Hematopoietic multipotent progenitor cell treated with erythropoietin and hydrocortisone succinate and interleukin-3 and kit ligand, for 17 days (in vitro differentiated cells): ENCODE results near the gene BATF3.
"Not testable (repeated sequence)": the region's sequence is repeated elsewhere in the genome, so short reads cannot be mapped to it uniquely, and the experiment has no call there.

Experiments
- DNase-seq: peaks from one replicate; pipeline ENCODE4 v3.0.0-alpha.2; 2015; ENCODE audit warnings: low spot score

Gene BATF3, protein sequence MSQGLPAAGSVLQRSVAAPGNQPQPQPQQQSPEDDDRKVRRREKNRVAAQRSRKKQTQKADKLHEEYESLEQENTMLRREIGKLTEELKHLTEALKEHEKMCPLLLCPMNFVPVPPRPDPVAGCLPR

DNA sequence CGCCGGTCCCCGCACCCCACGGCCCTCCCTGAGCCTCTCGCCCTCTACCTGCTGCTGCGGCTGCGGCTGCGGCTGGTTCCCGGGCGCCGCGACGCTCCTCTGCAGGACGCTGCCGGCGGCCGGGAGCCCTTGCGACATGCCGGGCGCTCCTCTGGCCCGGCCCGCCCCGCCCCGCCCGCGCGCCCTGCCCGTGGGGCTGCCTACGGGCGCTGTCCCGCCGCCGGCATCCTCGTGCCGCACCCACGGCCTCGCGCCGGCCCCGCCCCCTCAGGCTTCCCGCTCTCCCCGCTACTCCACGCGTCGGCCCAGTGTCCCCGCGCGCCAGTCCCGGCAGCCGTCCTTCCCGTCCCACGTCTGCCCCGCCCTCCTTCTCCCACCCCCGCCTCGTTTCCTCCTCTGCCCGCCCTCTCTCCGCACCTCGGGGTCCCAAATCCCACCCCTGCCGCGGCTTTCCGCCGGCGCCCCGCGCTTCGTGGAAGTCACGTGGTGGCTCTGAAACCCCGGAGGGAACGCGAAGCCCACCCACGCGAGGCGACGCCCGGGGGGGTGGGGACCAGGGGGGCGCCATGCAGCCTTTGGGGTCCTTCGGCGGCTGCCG is at the start of gene BATF3:
BATF3 (minus strand) TSS at position 216 of the 598 bp plus-strand sequence; CDS start at position 138, 78 bp downstream.
- DNase-seq = no peak

DNA sequence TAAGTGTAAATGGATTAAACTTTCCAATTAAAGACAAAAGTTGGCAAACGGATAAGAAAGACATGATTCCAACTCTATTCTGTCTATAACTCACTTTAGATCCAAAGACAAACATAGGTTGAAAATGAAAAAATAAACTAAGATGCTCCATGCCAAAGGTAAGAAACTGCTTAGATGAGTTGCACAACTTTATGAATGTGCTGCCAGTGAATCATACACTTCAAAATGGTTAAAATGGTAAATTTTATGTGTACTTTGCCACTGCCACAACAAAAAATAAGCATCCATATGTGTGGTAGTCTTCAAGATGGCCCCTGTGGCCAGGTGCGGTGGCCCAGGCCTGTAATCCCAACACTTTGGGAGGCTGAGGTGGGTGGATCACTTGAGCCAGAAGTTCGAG is 46.9 kb upstream of the BATF3 start:
- no peak for DNase-seq

DNA sequence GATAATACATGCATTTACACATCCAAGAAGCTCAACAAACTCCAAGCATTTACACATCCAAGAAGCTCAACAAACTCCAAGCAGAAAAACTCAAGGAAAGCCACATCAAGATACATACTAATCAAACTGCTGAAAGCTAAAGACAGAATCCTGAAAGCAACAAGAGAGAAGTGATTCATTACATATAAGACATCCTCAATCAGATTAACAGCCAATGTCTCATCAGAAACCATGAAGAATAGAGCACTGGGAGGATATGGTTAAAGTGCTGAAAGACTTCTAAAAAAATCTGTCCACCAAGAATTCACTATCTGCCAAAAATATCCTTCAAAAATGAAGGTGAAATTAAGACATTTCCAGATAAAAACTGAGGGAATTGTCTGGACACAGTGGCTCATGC is 45.7 kb upstream of the BATF3 start:
- no peak for DNase-seq

DNA sequence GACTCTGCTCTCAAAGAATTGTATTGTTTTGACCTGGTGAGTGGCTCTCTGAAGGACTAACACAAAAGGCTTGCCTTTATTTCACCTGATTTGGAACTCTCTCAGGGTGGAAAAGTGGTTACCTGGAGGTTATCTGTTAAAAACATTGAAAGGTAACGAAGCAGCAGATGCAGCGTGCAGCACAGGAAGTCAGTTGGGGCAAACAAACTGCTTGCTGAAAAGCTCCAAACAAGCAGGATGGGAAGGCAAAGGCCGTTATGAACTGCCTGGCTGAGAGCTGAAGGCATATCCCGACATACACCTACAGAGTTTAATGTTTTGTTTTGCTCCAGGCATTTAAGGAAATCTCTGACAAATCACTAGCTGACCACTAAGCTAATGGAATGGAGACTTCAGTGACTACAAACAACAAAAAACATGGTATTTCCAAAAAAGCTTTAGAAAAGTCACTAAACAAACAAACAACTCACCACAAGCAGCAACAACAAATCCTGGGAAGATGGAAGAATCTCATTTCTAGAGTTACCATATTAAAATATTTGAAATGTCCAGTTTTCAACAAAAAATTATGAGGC is 44.3 kb upstream of the BATF3 start:
- DNase-seq = no peak

DNA sequence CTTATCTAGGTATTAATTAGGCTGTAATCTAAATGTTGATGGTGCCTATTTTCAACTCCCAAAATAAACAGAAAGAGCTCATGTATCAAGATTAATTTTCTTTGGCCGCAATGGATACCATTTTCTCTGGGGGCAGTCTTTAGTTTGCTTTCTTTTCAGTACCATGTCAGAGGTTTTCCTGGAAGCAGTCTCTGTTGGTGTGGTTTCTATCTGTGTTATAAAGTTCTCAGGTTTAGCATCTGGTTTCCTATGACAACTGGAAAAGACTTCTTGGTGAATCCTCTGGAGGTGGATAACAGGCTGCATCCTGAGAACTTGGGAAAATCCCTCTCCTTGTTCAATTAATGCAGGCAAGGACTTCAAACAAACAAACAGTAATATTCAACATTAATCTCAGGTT is 38.7 kb upstream of the BATF3 start:
- DNase-seq = no peak

DNA sequence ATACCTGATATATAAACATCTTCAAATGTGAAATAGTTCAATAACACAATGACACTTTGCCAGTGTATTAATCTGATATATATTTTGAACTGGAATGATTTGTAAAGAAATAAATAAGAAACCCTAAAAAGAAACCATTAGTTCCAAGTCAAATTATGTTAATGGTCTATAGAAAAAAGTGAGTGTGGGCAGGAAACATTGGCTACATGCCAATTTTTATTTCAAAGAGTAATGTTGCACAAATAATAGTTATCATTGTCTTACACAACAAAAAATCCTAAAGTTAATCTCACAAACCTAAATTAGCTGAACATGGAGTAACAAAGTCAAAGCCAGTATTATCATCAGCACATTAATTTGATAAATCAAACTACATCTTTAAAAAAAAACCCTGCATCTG is 37.9 kb upstream of the BATF3 start:
- no peak for DNase-seq

DNA sequence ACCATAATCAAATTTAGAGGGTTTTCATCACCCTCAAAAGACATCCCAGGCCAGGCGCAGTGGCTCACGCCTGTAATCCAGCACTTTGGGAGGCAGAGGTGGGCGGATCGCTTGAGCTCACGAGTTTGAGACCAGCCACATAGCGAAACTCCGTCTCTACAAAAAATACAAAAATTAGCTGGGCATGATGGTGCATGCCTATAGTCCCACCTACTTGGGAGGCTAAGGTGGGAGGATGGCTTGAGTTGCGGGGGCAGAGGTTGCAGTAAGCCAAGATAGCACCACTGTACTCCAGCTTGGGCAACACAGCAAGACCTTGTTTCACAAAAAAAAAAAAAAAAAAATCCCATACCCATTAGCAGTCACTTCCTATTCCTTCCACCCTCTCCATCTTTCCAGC is 33.5 kb upstream of the BATF3 start:
- DNase-seq = no peak

DNA sequence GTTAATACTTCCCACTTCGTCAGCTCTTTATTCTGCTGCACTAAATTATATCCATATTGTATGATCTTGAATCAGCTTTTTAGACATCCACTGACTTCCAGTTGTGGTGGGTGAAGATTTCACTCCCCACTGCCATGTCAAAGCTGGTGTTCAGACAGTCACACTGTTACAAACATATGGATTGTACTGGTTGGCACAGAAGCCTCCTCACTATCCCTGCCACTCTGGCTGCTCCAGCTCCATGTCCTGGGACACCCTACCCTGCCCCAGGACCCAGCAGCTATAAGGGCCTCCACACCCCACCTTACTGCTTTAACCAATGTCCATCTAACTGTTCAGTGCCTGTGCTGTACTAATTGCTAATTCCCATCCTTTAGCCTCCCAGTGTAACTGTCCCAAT is 32.0 kb upstream of the BATF3 start:
- DNase-seq = no peak

DNA sequence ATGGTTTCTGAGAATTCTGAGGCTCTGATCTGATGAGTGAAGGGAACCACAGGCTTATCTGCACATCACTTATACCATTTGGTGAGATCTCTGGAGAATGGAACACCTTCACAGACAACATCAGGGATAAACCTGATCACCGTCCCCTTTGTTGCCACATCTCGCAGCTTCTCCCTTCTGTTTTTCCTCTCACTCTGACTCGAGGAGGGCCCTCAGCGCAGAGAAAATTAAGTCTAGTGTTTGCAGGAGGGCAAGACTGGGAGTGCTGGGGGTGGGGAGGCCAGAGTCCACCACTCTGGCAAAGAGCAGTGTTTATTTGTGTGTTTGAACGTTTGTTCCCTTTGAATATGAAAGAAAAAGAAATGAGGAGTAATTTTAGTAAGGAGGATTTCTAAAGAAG is 29.0 kb upstream of the BATF3 start:
- DNase-seq = no peak

DNA sequence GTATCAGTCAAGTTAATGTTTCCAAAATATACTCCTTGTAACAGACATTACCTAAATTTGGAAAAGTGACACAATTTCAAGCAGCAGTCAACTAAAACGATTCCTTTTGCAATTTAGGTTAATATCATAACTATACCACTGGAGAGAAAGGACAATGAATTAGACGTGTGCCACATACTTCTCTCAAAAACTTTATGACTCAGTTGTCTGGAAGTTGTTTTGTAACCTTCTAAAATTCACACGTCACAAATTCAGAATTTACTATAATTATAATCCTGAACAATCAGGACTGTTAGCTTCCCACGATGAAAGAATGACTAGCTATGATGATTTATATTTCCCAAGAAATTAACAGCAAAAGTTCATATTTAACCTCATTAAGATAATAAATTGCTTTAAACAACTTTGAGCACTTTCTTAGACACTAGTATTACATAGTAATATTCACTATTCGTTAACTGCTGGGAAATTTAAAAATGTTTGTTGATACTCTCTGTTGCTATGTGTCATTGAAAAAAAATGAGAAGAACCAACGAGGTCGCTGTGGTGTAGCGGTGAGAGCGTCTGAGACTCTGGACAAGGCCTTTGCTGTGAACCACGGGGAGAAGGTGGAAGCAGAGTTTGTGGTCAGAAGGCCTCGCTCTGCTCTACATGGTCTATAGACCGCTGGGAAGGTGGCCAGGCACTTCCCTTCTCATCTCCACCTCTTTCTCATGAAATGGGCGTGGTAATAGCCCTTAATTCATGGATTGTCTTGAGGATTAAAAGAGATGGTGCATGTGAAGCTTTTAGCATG is 27.9 kb upstream of the BATF3 start:
- no peak for DNase-seq

DNA sequence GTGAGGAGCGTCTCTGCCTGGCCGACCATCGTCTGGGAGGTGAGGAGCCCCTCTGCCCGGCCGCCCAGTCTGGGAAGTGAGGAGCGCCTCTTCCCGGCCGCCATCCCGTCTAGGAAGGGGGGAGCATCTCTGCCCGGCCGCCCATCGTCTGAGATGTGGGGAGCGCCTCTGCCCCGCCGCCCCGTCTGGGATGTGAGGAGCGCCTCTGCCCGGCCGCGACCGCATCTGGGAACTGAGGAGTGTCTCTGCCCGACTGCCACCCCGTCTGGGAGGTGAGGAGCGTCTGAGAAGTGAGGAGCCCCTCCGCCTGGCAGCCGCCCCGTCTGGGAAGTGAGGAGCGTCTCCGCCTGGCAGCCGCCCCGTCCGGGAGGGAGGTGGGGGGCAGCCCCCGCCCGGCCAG is 25.0 kb upstream of the BATF3 start:
- DNase-seq = not testable (repeated sequence)

DNA sequence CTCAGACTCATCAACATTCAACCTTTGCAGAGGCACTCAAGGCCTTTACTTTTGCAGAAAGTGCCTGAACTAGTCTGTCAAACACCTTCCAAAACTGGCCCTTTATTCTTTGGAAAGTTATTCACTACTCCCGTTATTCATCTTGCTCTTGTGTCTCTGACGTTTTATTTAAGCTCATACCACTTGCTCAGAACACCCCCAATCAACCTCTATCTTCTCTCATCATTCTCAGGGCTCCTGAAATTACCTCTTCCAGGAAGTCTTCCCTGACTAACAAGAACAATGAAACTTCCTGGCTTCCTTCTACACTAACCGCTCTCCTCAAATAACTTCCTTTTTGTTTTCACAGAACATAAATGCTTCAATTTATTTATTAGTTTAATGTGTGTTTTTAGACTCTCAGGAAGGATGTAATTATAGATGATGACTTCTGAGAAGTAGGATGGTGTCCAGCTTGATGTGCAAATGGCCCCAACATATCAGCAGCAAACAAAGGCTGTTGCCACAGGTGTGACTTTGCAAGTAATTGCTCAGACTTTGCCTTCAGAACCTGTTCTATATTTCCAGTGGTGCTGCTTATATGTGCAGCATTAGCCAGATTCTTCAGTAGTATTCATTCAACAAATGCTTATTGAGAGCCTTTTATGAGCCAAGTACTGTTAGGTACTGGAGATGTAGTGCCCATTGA is 22.8 kb upstream of the BATF3 start:
- DNase-seq = no peak

DNA sequence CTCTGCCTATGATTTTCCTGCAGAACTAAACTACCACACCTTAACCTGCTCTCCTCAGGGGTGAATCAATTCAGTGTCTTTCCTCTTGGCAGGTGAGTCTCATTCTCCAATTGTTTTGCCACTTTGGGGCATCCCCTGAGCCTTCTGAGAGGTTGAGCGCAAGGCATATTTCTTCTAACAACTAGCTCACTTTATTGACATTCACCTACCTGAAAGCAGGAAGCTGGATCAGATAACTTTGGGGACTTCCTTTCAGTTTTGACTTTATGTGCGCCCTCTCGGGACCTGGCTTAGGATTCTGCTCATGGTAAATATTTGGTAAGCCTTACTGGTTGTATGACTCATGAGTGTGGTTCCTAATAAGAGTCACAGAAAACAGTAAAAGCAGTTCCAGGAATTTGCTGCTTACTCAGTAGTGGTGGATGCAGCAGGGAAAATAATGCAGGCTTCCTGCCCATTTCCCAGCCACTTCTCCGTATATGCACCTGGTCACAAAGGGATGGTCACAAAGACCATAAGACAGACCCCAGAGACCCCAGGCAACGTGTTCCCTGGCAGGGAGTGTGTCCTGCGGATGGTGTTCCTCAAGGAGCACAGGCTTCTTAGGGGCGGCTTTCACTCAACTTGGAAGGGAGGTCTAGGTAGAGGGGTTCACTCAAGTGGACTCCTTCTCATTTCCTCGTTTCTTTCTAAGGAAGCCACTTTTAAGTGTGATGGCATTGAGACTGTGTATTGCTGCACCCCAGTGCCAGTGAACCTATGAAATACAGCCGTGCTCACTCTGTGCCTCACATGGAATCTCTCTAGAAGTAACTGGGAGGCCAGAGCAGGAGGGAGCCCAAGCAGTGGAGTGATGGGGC is 22.0 kb upstream of the BATF3 start:
- DNase-seq = no peak

DNA sequence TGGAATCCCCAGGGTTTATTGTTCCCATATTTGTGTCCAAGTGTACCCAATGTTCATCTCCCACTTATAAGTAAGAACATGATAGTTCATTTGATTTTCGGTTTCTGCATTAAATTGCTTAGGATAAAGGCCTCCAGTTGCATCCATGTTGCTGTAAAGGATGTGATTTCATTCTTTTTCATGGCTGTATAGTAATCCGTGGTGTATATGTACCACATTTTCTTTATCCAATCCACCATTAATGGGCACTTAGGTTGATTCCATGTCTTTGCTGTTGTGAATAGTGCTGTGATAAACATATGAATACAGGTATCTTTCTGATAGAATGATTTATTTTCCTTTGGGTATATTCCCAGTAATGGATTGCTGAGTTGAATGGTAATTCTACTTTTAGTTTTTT is 20.0 kb upstream of the BATF3 start:
- DNase-seq = no peak

DNA sequence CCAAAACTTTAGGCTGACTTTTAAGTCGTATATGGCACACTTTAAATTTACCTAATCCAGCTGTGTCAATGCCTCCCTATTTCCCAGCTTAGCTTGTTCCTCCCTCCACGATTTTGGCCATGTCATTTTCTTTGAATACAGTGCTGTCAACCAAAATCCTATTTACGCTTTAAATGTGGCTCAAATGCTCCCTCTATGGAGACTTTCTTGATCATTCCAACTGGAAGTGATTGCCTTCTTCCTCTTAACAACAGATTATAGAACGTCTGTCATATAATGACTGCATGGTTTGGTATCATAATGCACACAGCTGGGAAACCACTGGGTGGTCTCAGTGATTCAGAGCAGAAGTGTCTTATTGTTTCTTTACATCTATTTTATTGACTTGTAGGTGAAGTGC is 18.9 kb upstream of the BATF3 start:
- DNase-seq = no peak

DNA sequence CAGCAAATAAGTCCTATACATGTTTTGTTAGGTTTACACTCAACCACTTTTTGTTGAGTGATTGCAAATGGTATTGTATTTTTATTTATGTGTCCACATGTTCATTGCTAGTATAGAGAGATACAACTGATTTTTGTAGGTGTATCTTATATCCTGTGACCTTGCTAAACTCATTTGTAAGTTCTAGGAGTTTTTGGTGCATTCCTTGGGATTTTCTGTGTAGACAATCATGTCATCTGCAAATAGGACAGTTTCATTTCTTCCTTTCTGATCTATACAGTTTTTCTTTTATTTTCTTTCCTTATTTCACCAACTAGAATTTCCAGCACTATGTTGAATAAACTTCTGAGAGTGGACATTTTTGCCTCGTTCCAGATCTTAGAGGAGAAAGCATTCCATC is 16.5 kb upstream of the BATF3 start:
- no peak for DNase-seq

DNA sequence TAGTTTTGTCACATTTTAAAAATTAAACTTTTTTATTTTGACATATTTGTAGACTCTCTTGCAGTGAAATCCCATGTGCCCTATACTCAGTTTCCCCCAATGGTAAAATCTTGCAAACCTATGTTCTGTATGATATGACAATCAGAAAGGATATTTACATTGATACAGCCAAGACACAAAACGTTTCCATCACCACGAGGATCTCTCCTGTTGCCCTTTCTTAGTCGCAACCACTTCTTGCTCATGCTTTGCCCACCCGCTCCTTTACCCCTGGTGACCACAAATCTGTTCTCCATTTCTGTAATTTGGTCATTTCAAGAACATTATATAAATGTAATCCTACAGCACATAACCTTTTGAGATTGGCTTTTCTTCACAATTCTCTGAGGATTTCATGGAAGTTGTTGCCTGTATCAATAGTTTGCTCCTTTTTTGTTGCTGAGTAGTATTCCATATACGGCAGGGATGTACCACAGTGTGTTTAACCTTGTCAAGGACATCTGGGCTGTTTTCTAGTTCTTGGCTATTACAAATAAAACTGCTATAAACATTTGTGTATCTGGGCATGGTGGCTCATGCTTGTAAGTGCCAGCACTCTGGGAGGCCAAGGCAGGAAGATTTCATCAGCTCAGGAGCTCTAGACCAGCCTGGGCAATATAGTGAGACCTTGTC is 14.0 kb upstream of the BATF3 start:
- no peak for DNase-seq

DNA sequence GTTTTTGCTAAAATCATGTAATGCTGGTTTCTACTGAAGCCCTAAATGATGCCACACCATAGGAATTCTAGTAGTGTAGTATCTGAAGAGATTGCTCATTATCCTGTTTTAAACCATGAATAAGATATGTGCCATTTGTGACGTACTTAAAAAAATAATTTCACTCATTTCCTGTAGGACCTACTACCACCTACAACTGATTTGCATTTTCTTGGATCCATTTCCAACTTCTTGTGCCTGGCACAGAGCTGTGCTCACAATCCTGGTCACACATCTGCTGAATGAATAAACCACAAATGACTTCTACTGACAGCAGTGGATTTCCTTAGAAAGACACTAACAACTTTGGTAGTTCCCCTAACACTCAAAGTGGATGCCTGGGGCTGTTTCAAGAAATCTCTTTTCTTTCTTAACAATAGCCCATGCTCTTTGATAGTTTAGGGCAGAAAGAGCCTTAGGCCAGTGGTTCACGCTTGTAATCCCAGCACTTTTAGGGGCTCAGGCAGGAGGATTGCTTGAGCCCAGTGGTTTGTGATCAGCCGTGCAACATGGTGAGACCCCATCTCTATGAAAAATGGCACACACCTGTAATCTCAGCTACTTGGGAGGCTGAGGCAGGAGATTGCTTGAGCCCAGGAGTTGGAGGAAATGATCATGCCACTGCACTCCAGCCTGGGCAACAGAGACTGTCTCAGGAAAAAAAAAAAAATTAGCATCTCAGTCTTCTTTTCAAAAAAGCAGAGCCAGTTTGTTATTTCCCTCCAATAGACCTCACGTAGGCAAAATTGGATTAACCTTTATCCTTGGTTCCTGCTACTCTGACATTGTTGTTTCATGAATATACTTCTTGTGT is 13.0 kb upstream of the BATF3 start:
- no peak for DNase-seq

DNA sequence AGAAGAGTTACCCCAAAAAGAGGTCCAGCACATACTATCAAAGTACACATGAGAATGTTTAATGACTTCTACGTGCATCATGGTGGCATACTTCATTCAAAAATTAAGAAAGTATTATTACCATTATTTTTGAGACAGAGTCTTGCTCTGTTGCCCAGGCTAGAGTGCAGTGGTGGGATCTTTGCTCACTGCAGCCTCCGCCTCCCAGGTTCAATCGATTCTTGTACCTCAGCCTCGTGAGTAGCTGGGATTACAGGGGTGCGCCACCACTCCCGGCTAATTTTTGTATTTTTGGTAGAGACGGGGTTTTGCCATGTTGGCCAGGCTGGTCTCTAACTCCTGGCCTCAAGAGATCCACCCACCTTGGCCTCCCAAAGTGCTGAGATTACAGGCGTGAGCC is 12.3 kb upstream of the BATF3 start:
- DNase-seq = not testable (repeated sequence)

DNA sequence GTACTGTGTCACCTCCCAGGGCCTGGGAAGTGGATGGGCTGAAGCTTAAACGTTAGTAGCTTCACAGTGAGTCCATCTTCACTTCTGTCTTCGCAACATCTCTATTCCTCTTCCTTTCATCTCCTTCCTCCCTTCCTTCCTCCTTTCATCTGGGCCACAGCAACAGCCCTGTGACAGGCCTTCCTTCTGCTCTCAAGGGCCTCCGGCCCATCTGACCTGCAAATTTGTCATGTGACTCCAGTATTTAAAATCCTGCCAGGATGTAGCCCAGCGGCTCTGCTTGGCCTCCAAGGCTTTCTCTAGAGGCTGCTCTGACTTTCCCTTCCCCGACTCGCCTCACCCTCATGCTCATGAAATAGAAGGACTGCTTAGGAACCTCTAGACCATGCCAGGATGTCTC is 10.9 kb upstream of the BATF3 start:
- no peak for DNase-seq
